ENCODE measurements around the gene GGA2.
"Not testable (repeated sequence)": the region's sequence is repeated elsewhere in the genome, so short reads cannot be mapped to it uniquely, and the experiment has no call there.

Gene GGA2

GRCh38 chr16:23510164-23510914 lies at the start of gene GGA2:
GGA2 (minus strand) TSS chr16:23510494; CDS start chr16:23510411, 83 bp downstream.
- peak; percentile 63 to 72 (median 71) for DNase-seq (ENCODE audit: low read depth in 2 of 3, low spot score in 1 of 3)

GRCh38 chr16:23557779-23558702 lies 47.7 kb upstream of the GGA2 start:
- no peak for DNase-seq (ENCODE audit: low read depth in 2 of 3, low spot score in 1 of 3)

GRCh38 chr16:23556881-23557778 lies 46.8 kb upstream of the GGA2 start, which contains the start of the genes EARS2 and UBFD1:
EARS2 (minus strand) TSS chr16:23557350; CDS start chr16:23557343, 7 bp downstream.
UBFD1 (plus strand) TSS chr16:23557727; CDS start chr16:23557743, 16 bp downstream.
- peak; percentile 97 to 99 (median 98) for DNase-seq (ENCODE audit: low read depth in 2 of 3, low spot score in 1 of 3)

GRCh38 chr16:23554536-23554935 lies 44.2 kb upstream of the GGA2 start:
- no peak for DNase-seq (ENCODE audit: low read depth in 2 of 3, low spot score in 1 of 3)

GRCh38 chr16:23552161-23552560 lies 41.9 kb upstream of the GGA2 start:
- no peak for DNase-seq (ENCODE audit: low read depth in 2 of 3, low spot score in 1 of 3)

- no peak for DNase-seq (ENCODE audit: low read depth in 2 of 3, low spot score in 1 of 3)
Measured at GRCh38 chr16:23549938-23550337, 39.6 kb upstream of the GGA2 start.

GRCh38 chr16:23544436-23544835 lies 34.1 kb upstream of the GGA2 start:
- DNase-seq (ENCODE audit: low read depth in 2 of 3, low spot score in 1 of 3) = no peak

GRCh38 chr16:23540817-23541178 lies 30.5 kb upstream of the GGA2 start:
- DNase-seq (ENCODE audit: low read depth in 2 of 3, low spot score in 1 of 3) = not testable (repeated sequence)

GRCh38 chr16:23539984-23540816 lies 29.9 kb upstream of the GGA2 start:
- DNase-seq (ENCODE audit: low read depth in 2 of 3, low spot score in 1 of 3) = no peak

- DNase-seq (ENCODE audit: low read depth in 2 of 3, low spot score in 1 of 3) = no peak
Measured at GRCh38 chr16:23538919-23539278, 28.6 kb upstream of the GGA2 start.

- no peak for DNase-seq (ENCODE audit: low read depth in 2 of 3, low spot score in 1 of 3)
Measured at GRCh38 chr16:23537390-23537789, 27.1 kb upstream of the GGA2 start.

GRCh38 chr16:23535901-23536300 lies 25.6 kb upstream of the GGA2 start:
- DNase-seq (ENCODE audit: low read depth in 2 of 3, low spot score in 1 of 3) = no peak

GRCh38 chr16:23534868-23535860 lies 24.9 kb upstream of the GGA2 start:
- DNase-seq (ENCODE audit: low read depth in 2 of 3, low spot score in 1 of 3) = no peak

GRCh38 chr16:23532448-23532847 lies 22.2 kb upstream of the GGA2 start:
- no peak for DNase-seq (ENCODE audit: low read depth in 2 of 3, low spot score in 1 of 3)

- no peak for DNase-seq (ENCODE audit: low read depth in 2 of 3, low spot score in 1 of 3)
Measured at GRCh38 chr16:23530062-23530461, 19.8 kb upstream of the GGA2 start.

- DNase-seq (ENCODE audit: low read depth in 2 of 3, low spot score in 1 of 3) = no peak
Measured at GRCh38 chr16:23528644-23529310, 18.5 kb upstream of the GGA2 start.

- DNase-seq (ENCODE audit: low read depth in 2 of 3, low spot score in 1 of 3) = no peak
Measured at GRCh38 chr16:23527961-23528643, 17.8 kb upstream of the GGA2 start.

GRCh38 chr16:23524886-23525285 lies 14.6 kb upstream of the GGA2 start:
- no peak for DNase-seq (ENCODE audit: low read depth in 2 of 3, low spot score in 1 of 3)

Measured in stimulated activated CD4-positive, alpha-beta T cell treated with anti-CD3 and anti-CD28 coated beads, Interleukin-12 subunit alpha, Interleukin-12 subunit beta, amount 100 ng/mL, for 48 hours (primary cell).